Right cardiac atrium (tissue), 5 donors: ENCODE data around the gene RNF145. TPM values are rescaled to one million over a fixed set of nuclear protein-coding genes. Genes with fewer than 3 reads are reported as not detected.
A peak's percentile ranks its signal among the peaks of the same experiment; 100 is the strongest.
"Not testable (repeated sequence)": the region's sequence is repeated elsewhere in the genome, so short reads cannot be mapped to it uniquely, and the experiment has no call there.

Source experiments
- ATAC-seq, 2 donors: fragments of 200-7000 bp; cut with Tn5 transposase; one replicate each; pipeline versions ENCODE4 v1.8.0 to v1.9.1; 2020; ENCODE audit warnings: moderate library complexity in 2 of 2, mild to moderate bottlenecking in 1 of 2
- DNase-seq, 3 donors: peaks; one replicate each; pipeline ENCODE4 v3.0.0-alpha.2; 2020
- H3K27ac ChIP-seq: one replicate; pipeline ENCODE4 v1.5.1; 2013; ENCODE audit warnings: mild to moderate bottlenecking, low read length, control low read depth, moderate library complexity
- H3K27me3 ChIP-seq: one replicate; pipeline ENCODE4 v1.6.1; 2013; ENCODE audit not compliant: control insufficient read depth, insufficient read depth
- H3K4me1 ChIP-seq: one replicate; pipeline ENCODE4 v1.6.1; 2013; ENCODE audit warnings: low read length; ENCODE audit not compliant: control insufficient read depth, insufficient read depth
- H3K4me3 ChIP-seq: one replicate; pipeline ENCODE4 v1.5.1; 2013; ENCODE audit warnings: low read length, control low read depth
- H3K9me3 ChIP-seq: one replicate; pipeline ENCODE4 v1.6.1; 2013; ENCODE audit warnings: low read length; ENCODE audit not compliant: control insufficient read depth
- WGBS: extraction: QIAGEN DNeasy Blood & Tissue Kit; methylation state at CpG from one replicate; pipeline ENCODE4 v1.1.7; 2013; 5-methylcytosine and 5-hydroxymethylcytosine counted together
- intact Hi-C, 4 donors: fragments of 100-400 bp; cut with DNase I; formaldehyde crosslinking; loops; one replicate each; pipeline versions ENCODE4 v1.11.0 to v1.14.0; 2022 to 2023
- polyA plus RNA-seq: library from polyadenylated mRNA; stranded (reverse); fragments of 200-250 nt; gene quantifications from one replicate; pipeline ENCODE4 v1.2.3, GENCODE V29; 2013
- total RNA-seq, 4 donors: library from RNA; stranded (reverse); fragmentation: NEBNext Ultra II Directional; extraction: Animal tissue kit (Norgen Biotek cat#: 25700); gene quantifications; one replicate each; pipeline ENCODE4 v1.2.1, GENCODE V29; 2021
- donor health status: healthy with polysubstance abuse.
- donor health status: DM: no; HTN: yes; CAD: no.
- donor health status: DM: no; HTN: no; CAD: no.
- donor health status: DM: no; HTN: yes; CAD: no; lungs with severe emphysema.
- donor health status: DM: yes; HTN: yes; CAD: no.

RNF145 gene
- total and polyA plus RNA-seq, 5 donors: 16.4 to 31.9 (median 26.6) TPM

DNA sequence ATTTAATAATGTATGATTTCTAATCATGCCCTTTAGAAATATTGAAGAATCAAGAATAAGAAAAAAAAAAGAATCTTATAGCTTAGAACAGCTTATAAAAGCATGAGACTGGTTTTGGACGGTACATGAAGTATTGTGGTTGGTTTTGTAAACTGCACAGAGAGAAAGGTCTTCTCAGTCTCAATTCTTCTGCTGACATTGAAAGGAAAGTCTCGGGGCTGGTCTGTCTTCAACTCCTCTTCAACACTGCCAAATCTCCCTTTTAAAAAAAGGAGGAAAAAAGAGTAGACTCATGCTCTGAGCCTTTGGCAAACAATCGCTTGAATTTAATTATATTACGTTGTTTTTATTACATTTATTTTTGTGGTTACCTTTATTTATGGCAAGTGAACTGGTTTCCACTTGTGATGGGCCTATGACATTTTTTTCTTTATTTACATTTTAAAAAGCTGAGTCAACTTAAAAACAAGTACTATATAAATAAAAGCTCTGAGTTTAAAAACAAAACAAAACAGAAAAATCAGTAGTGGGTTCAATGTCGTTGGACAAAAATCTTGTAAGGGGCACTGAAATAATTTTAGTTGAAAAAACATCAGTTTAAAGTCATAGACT is 76.8 kb downstream of the RNF145 start:
- Histone ChIP-seq H3K27me3 (no peaks in the 10 kb centered on the region), H3K9me3 (no peaks in the 10 kb centered on the region), H3K4me3 (no peak overlapping the region), H3K27ac (no peak overlapping the region), H3K4me1 (no peaks in the 10 kb centered on the region)
- no peak for DNase-seq
- ATAC-seq: no peak
- intact Hi-C loops: loop anchor here in 2 of 4 donors (10.0 kb wide), 3 partner anchors 1058 to 1368 kb away; no protein-coding TSS in a partner anchor
- WGBS: 58% methylated on average over 5 of the region's 5 CpGs

DNA sequence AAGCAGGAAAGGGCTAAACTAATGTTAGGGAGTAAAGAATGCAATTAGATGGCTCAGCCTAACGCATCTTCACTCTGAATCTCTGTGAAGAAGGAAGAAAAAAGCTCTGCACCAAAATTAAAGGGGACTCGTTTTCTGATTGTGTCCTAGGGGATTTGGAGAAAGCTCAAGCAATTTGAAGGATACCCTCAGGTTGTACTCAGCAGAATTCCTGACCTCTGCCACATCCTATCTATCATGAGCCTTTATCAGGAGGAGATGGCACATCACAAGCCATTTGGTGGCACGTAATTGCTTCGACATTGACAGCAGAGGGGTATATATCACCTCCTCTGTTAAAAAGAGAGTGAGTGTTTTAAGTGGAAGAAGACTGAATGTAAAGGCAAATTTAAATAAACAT is 77.4 kb downstream of the RNF145 start:
- 67% methylated on average over 4 of the region's 4 CpGs for WGBS
- ATAC-seq (no peak), DNase-seq (no peak)
- intact Hi-C loops: loop anchor here in 2 of 4 donors (10.0 kb wide), 3 partner anchors 1057 to 1367 kb away; no protein-coding TSS in a partner anchor
- Histone ChIP-seq H3K27me3 (no peaks in the 10 kb centered on the region), H3K4me3 (no peak overlapping the region), H3K9me3 (no peaks in the 10 kb centered on the region), H3K4me1 (no peaks in the 10 kb centered on the region), H3K27ac (no peak overlapping the region)

DNA sequence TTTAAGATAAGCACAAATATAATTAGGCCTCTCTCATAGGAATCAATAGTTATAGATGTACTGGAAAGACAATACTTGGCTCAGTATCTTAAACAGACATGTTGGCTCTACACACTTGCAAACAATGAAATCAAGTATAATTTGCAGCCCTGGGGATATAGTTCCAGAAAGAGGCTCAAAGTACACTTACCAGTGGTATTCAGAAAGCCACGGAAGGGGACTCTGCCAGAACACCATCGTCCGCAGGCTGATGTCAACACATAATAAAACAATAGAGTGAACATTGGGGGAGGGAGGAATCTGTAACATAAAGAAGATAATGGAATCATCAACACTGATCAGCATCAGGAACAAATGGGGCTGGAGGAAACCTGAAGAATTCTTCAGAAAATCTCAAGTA is 78.5 kb downstream of the RNF145 start:
- H3K27me3 ChIP-seq: no peaks in the 10 kb centered on the region
- H3K4me1 ChIP-seq: no peaks in the 10 kb centered on the region
- intact Hi-C loops: loop anchor here in 2 of 4 donors (10.0 kb wide), 3 partner anchors 1056 to 1366 kb away; no protein-coding TSS in a partner anchor
- no peak for ATAC-seq
- DNase-seq: no peak
- no peaks in the 10 kb centered on the region for H3K9me3 ChIP-seq
- no peak overlapping the region for H3K4me3 ChIP-seq
- WGBS: 60% methylated on average over 3 of the region's 3 CpGs
- no peak overlapping the region for H3K27ac ChIP-seq

DNA sequence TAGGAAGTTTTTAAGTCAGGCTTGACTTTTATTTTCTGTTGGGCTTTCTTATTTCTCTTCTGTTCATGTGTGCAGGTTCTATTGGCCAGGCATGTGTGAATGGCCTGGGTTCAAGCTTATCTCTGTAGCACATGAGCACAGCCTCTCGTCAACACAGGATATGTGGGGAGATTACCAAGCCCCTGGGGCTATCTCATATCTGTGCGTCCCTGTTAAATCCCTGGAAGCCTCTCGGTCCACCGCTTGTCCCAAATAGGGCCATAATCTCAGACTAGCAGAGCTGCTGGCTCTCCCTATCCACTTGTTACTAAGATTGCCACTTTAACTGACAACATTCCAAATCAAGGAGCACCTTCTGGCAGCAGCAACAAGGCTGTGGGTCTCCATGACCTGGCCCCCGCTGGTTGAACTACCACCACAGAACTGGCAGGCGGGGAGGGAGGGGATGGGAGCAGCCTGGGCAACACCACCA is 81.2 kb downstream of the RNF145 start:
- intact Hi-C loops: no loop called here
- 51% methylated on average over 6 of the region's 6 CpGs for WGBS
- H3K4me1 ChIP-seq: no peaks in the 10 kb centered on the region
- H3K9me3 ChIP-seq: no peaks in the 10 kb centered on the region
- H3K4me3 ChIP-seq: no peak overlapping the region
- H3K27ac ChIP-seq: no peak overlapping the region
- no peak for DNase-seq
- no peaks in the 10 kb centered on the region for H3K27me3 ChIP-seq
- no peak for ATAC-seq

DNA sequence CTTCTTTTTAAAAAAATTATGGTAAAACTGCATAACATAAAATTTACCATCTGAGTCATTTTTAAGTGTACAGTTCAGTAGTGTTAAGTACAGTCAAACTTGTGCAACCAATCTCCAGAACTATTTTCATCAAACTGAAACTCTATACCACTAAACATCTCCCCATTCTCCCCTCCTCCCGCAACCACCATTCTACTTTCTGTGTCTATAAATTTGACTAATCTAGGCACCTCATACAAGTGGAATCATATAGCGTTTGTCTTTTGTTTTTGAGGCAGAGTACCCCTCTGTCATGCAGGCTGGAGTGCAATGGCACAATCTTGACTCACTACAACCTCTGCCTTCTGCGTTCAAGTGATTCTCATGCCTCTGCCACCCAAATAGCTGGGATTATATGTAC is 85.7 kb downstream of the RNF145 start:
- WGBS: 91% methylated on average over 3 of the region's 3 CpGs
- no peak for ATAC-seq
- no peak overlapping the region for H3K27ac ChIP-seq
- no peaks in the 10 kb centered on the region for H3K27me3 ChIP-seq
- no peak overlapping the region for H3K4me3 ChIP-seq
- DNase-seq: no peak
- H3K4me1 ChIP-seq: no peaks in the 10 kb centered on the region
- H3K9me3 ChIP-seq: no peaks in the 10 kb centered on the region
- intact Hi-C loops: no loop called here

DNA sequence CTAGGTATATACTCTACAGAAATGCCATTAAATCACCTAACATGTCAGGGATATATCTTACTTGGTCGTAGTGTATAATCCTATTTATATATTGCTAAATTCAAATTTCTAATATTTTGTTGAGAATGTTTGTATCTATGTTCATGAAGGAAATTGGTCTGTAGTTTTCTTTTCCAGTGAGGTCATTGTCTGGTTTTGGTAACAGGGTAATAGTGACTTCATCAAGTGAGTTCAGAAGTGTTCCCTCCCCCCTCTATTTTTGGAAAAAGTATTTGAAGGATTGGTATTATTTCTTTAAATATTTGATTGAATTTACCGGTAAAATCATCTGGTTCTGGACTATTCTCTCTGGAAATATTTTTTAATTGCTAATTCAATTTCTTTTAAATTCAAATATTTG is 86.2 kb downstream of the RNF145 start:
- Histone ChIP-seq H3K27ac (no peak overlapping the region), H3K4me3 (no peak overlapping the region), H3K9me3 (no peaks in the 10 kb centered on the region), H3K4me1 (no peaks in the 10 kb centered on the region), H3K27me3 (no peaks in the 10 kb centered on the region)
- ATAC-seq (no peak), DNase-seq (no peak)
- 79% methylated on average over 2 of the region's 2 CpGs for WGBS
- intact Hi-C loops: no loop called here

DNA sequence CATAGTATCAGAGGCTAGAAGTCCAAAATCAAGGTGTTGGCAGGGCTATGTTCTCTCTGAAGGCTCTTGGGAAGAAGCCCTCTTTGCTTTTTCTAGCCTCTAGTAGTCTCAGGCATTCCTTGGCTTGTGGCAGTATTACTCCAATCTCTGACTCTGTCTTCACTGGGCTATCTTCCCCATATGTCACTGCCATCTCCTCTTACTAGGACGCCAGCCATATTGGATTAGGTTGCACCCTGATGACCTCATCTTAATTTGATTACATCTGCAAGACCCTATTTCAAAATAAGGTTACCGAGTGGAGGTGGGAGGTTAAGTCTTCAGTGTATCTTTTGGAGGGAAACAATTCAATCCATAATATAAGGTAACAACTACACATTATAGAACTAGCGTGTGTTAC is 88.3 kb downstream of the RNF145 start:
- H3K4me1 ChIP-seq: no peaks in the 10 kb centered on the region
- H3K4me3 ChIP-seq: no peak overlapping the region
- DNase-seq: no peak
- no peak overlapping the region for H3K27ac ChIP-seq
- no peaks in the 10 kb centered on the region for H3K9me3 ChIP-seq
- ATAC-seq: no peak
- H3K27me3 ChIP-seq: no peaks in the 10 kb centered on the region
- intact Hi-C loops: no loop called here
- 89% methylated on average over 3 of the region's 3 CpGs for whole genome bisulfite sequencing

DNA sequence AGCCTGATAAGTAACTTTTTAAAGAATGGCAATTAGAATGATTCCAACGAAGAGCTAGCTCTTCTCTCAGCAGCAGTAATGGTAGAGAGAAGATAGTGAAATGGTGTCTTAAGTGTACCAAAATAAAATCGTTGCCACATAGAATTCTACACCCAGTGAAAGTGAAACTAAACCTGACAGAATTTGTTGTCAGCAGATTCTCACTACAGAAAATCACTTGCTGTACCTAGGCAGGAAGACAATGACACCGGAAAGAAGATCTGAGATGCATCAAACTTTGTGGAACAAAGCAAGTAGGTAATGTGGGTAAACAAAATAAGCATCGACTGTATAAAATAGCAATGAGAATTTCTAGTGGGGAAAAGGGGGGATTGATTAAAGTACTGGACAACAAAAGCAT is 88.9 kb downstream of the RNF145 start:
- Histone ChIP-seq H3K27me3 (no peaks in the 10 kb centered on the region), H3K27ac (no peak overlapping the region), H3K9me3 (no peaks in the 10 kb centered on the region), H3K4me1 (no peaks in the 10 kb centered on the region), H3K4me3 (no peak overlapping the region)
- 51% methylated on average over 4 of the region's 4 CpGs for WGBS
- DNase-seq (no peak), ATAC-seq (no peak)
- intact Hi-C loops: no loop called here

DNA sequence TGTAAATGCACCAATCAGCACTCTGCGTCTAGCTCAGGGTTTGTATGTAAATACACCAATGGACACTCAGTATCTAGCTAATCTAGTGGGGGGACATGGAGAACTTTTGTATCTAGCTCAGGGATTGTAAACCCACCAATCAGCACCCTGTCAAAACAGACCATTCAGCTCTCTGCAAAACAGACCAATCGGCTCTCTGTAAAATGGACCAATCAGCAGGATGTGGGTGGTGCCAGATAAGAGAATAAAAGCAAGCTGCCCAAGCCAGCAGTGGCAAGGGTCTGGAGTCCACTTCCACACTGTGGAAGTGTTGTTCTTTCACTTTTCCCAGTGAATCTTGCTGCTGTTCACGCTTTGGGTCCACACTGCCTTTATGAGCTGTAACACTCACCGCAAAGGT is 89.5 kb downstream of the RNF145 start:
- DNase-seq, H3K4me1 ChIP-seq, H3K27ac ChIP-seq, intact Hi-C loops, H3K4me3 ChIP-seq, H3K9me3 ChIP-seq, ATAC-seq, H3K27me3 ChIP-seq: not testable (repeated sequence)
- 70% methylated on average over 4 of the region's 4 CpGs for WGBS

DNA sequence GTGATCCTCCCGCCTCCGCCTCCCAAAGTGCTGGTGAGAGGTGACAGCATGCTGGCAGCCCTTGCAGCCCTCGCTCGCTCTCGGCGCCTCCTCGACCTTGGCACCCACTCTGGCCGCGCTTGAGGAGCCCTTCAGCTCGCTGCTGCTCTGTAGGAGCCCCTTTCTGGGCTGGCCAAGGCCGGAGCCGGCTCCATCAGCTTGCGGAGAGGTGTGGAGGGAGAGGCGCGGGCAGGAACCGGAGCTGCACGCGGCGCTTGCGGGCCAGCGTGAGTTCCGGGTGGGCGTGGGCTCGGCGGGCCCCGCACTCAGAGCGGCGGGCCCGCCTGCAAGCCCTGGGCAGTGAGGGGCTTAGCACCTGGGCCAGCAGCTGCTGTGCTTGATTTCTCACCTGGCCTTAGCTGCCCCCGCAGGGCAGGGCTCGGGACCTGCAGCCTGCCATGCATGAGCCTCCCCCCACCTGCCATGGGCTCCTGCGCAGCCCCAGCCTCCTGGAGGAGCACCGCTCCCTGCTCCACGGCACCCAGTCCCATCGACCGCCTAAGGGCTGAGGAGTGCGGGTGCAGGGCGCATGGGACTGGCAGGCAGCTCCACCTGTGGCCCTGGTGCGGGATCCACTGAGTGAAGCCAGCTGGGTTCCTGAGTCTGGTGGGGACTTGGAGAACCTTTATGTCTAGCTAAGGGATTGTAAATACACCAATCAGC is 90.2 kb downstream of the RNF145 start:
- H3K4me1 ChIP-seq, H3K4me3 ChIP-seq, H3K27me3 ChIP-seq, H3K27ac ChIP-seq, ATAC-seq, intact Hi-C loops, H3K9me3 ChIP-seq: not testable (repeated sequence)
- peak in 1 of 3 donors; percentile 41 for DNase-seq
- 95% methylated on average over 39 of the region's 39 CpGs for WGBS

DNA sequence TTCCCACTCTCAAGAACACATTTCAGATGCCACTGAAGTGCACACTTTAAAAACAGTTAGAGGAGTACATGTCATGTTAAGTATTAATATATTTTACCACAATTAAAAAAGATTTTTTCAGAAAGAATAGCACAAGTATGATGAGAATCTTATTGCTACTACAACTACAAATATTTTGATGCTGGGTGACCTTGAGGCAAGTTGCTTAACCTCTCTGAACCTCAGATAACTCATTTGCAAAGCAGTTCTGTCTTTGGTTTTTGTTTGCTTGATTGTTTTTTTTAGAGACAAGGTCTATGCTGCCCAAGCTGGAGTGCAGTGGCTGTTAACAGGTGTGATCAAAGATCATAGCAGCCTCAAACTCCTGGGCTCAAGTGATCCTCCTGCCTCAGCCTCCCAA is 95.9 kb downstream of the RNF145 start:
- DNase-seq (no peak), ATAC-seq (no peak)
- H3K4me3 ChIP-seq: no peak overlapping the region
- intact Hi-C loops: no loop called here
- H3K9me3 ChIP-seq: no peaks in the 10 kb centered on the region
- no peak overlapping the region for H3K27ac ChIP-seq
- H3K4me1 ChIP-seq: no peaks in the 10 kb centered on the region
- H3K27me3 ChIP-seq: no peaks in the 10 kb centered on the region
